Neural cell (in vitro differentiated cells): ENCODE results near the gene MYO19.

Experiments used
- CTCF ChIP-seq: fragments of 450-650 bp; IDR thresholded peaks from 2 replicates; pipeline ENCODE4 v1.5.1; 2014; ENCODE audit warnings: antibody characterized with exemption, mild to moderate bottlenecking, moderate library complexity; ENCODE audit not compliant: poor library complexity, severe bottlenecking
- EP300 ChIP-seq: fragments of 450-650 bp; conservative IDR thresholded peaks from 2 replicates; pipeline ENCODE4 v1.6.1; 2014; ENCODE audit warnings: antibody characterized with exemption, mild to moderate bottlenecking, moderate library complexity; ENCODE audit not compliant: poor library complexity, severe bottlenecking
- EZH2 ChIP-seq: fragments of 200-600, 300-800 bp; shearing (Covaris generic), sonication (generic); IDR thresholded peaks from 2 replicates; pipeline ENCODE4 v1.6.1; 2014; ENCODE audit warnings: antibody characterized with exemption, low read length, borderline replicate concordance, mild to moderate bottlenecking; ENCODE audit not compliant: insufficient read depth, poor library complexity, severe bottlenecking
- MXI1 ChIP-seq: fragments of 450-650 bp; conservative IDR thresholded peaks from 2 replicates; pipeline ENCODE4 v1.6.1; 2014; ENCODE audit warnings: antibody characterized with exemption, mild to moderate bottlenecking; ENCODE audit not compliant: poor library complexity, severe bottlenecking
- RAD21 ChIP-seq: fragments of 450-650 bp; conservative IDR thresholded peaks from 2 replicates; pipeline ENCODE4 v1.6.1; 2014; ENCODE audit warnings: antibody characterized with exemption, mild to moderate bottlenecking, moderate library complexity
- REST ChIP-seq: IDR thresholded peaks from 2 replicates; pipeline ENCODE4 v1.6.1; 2012; ENCODE audit warnings: borderline replicate concordance
- SMC3 ChIP-seq: fragments of 450-650 bp; conservative IDR thresholded peaks from 2 replicates; pipeline ENCODE4 v1.6.1; 2014; ENCODE audit warnings: antibody characterized with exemption, mild to moderate bottlenecking, moderate library complexity; ENCODE audit not compliant: poor library complexity
- TAF1 ChIP-seq: IDR thresholded peaks from 2 replicates; pipeline ENCODE4 v1.6.1; 2012; ENCODE audit warnings: low read depth

GRCh38 chr17:36512641-36513040, 22.0 kb downstream of the MYO19 start:
- TF ChIP-seq CTCF: no peak
- no peak for TF ChIP-seq EZH2
- TF ChIP-seq MXI1: no peak
- no peak for TF ChIP-seq RAD21
- TF ChIP-seq EP300: no peak
- no peak for TF ChIP-seq SMC3
- no peak for TF ChIP-seq TAF1
- no peak for TF ChIP-seq REST
